Measurements from ENCODE around the gene CXCL9. TPM values are rescaled to one million over a fixed set of nuclear protein-coding genes. Genes with fewer than 3 reads are reported as not detected.

CXCL9 gene
- total and polyA plus RNA-seq, 2 donors (not counting 1 experiment from before 2014, with no cell fraction given), result not detected

DNA sequence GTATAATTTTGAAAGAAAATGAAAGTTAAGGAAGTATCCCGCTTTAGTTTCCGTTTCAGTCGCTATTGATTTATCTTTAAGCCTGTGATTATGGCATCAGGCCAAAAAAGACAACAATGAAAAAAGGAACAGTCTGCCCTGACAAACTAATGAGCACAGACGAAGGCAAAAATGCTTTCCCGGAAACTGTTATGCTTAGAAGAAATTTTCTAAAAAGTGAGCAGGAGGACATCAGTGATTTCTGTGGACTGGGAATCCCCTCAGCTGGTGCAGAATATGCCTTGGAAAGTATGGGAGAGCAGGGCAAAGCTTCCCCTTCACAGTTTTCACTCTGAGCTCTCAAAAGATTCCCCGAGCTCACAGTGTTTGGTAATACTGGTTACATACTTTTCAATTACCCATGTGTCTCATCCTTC is 21.0 kb upstream of the CXCL9 start:
- ChIA-PET CTCF (no interaction called here), POLR2A (no interaction called here)
- intact Hi-C loops (cut with micrococcal nuclease), result no loop called here
- Histone ChIP-seq H3K27ac (ENCODE audit: low read length in 2 of 2) (no peak overlapping the region), H3K79me2 (ENCODE audit: control insufficient read depth, insufficient read depth, low read length) (no peaks in the 10 kb centered on the region), H3K9me3 (ENCODE audit: control extremely low read depth in 1 of 3, control insufficient read depth in 2 of 3, insufficient read depth in 1 of 3, low read length in 2 of 3) (no peaks in the 10 kb centered on the region), H3K36me3 (replicated peaks in 1 of 2; ENCODE audit: control extremely low read depth in 1 of 2, control insufficient read depth in 1 of 2, extremely low read depth in 1 of 2, insufficient read depth in 2 of 2, low read length in 1 of 2) (no peaks in the 10 kb centered on the region), H3K4me2 (replicated peaks; ENCODE audit: low read depth, low read length, poor library complexity, severe bottlenecking) (peak overlapping the region; percentile 44), H3K27me3 (replicated peaks in 1 of 4; ENCODE audit: control extremely low read depth in 1 of 4, control insufficient read depth in 3 of 4, insufficient read depth in 4 of 4, low read length in 3 of 4) (no peaks in the 10 kb centered on the region), H2AFZ (ENCODE audit: insufficient read depth, low read depth, low read length, poor library complexity, severe bottlenecking) (peak overlapping the region; percentile 63), H3K9ac (ENCODE audit: low read length) (peak overlapping the region; percentile 34), H4K20me1 (ENCODE audit: control insufficient read depth, insufficient read depth, low read length, poor library complexity, severe bottlenecking) (no peaks in the 10 kb centered on the region), H3K4me1 (ENCODE audit: control insufficient read depth in 2 of 2, insufficient read depth in 2 of 2, low read length in 2 of 2) (peaks cover 17 to 20% of the 10 kb centered on the region in 2 donors), H3K4me3 (ENCODE audit: control extremely low read depth in 1 of 5, extremely low read depth in 1 of 5, insufficient read depth in 1 of 5, low read depth in 2 of 5, low read length in 4 of 5) (peak overlapping the region in 3 of 5 experiments; percentile 5 to 16 (median 6))
- peak; percentile 40 for DNase-seq
- 2% methylated on average over 4 of the region's 6 CpGs for WGBS (ENCODE audit: insufficient coverage)
- no peaks in the 10 kb centered on the region for H3K27me3 Mint-ChIP-seq
- no peak for ATAC-seq (ENCODE audit: low read depth)
- no peak overlapping the region for H3K27ac Mint-ChIP-seq
- H3K9me3 Mint-ChIP-seq (ENCODE audit: insufficient read depth), result no peaks in the 10 kb centered on the region
- TF ChIP-seq EZH2 (IDR thresholded peaks at IDR 0.05; ENCODE audit: borderline replicate concordance, insufficient read depth, low read depth, low read length, poor library complexity, severe bottlenecking), result no peak
- TF ChIP-seq, protein P1, sequence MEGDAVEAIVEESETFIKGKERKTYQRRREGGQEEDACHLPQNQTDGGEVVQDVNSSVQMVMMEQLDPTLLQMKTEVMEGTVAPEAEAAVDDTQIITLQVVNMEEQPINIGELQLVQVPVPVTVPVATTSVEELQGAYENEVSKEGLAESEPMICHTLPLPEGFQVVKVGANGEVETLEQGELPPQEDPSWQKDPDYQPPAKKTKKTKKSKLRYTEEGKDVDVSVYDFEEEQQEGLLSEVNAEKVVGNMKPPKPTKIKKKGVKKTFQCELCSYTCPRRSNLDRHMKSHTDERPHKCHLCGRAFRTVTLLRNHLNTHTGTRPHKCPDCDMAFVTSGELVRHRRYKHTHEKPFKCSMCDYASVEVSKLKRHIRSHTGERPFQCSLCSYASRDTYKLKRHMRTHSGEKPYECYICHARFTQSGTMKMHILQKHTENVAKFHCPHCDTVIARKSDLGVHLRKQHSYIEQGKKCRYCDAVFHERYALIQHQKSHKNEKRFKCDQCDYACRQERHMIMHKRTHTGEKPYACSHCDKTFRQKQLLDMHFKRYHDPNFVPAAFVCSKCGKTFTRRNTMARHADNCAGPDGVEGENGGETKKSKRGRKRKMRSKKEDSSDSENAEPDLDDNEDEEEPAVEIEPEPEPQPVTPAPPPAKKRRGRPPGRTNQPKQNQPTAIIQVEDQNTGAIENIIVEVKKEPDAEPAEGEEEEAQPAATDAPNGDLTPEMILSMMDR (IDR thresholded peaks at IDR 0.05), result no peak
- H3K4me1 Mint-ChIP-seq, result peaks cover 24% of the 10 kb centered on the region
- H3K4me3 Mint-ChIP-seq, result peak overlapping the region; percentile 30

DNA sequence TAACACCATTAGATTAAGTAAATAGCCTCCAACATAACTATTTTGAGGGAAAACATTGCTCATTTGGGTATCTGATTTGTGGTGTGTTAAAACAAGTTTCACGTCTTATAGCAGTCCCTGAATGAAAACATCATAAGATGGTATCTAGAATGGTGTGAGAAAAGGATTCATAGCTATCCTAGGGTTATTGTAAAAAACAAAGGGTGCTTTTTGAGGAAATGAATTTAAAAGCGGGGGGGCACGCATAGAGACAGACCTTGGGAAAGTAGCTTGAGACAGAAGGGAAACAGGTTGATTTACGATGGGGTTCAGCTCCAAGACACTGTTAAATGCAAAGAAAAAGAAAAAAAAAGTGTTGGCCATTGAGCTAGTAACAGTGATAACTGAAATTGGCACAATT is 16.8 kb upstream of the CXCL9 start:
- CTCF ChIA-PET, result interaction anchor here (1.0 to 1.3 kb wide), 2 partner anchors 27 to 66 kb away, joined by 3 to 4 read pairs; no protein-coding TSS in a partner anchor
- H3K36me3 ChIP-seq (replicated peaks in 1 of 2; ENCODE audit: control extremely low read depth in 1 of 2, control insufficient read depth in 1 of 2, extremely low read depth in 1 of 2, insufficient read depth in 2 of 2, low read length in 1 of 2), result no peaks in the 10 kb centered on the region
- H3K27ac ChIP-seq (ENCODE audit: low read length in 2 of 2), result no peak overlapping the region
- H2AFZ ChIP-seq (ENCODE audit: insufficient read depth, low read depth, low read length, poor library complexity, severe bottlenecking), result peak overlapping the region; percentile 13
- H3K4me3 ChIP-seq (ENCODE audit: control extremely low read depth in 1 of 5, extremely low read depth in 1 of 5, insufficient read depth in 1 of 5, low read depth in 2 of 5, low read length in 4 of 5), result no peak overlapping the region
- peak overlapping the region; percentile 54 for H3K4me2 ChIP-seq (replicated peaks; ENCODE audit: low read depth, low read length, poor library complexity, severe bottlenecking)
- peaks cover 37% of the 10 kb centered on the region for H3K4me1 Mint-ChIP-seq
- WGBS (ENCODE audit: insufficient coverage), result 24% methylated on average over 4 of the region's 4 CpGs
- no peaks in the 10 kb centered on the region for H3K79me2 ChIP-seq (ENCODE audit: control insufficient read depth, insufficient read depth, low read length)
- peaks cover 2% of the 10 kb centered on the region for H3K9me3 Mint-ChIP-seq (ENCODE audit: insufficient read depth)
- intact Hi-C loops (cut with micrococcal nuclease), result loop anchor here (5.0 kb wide), 1 partner anchor 33 kb away; no protein-coding TSS in a partner anchor
- ATAC-seq (ENCODE audit: low read depth) (no peak), DNase-seq (no peak)
- H3K27me3 ChIP-seq (replicated peaks in 1 of 4; ENCODE audit: control extremely low read depth in 1 of 4, control insufficient read depth in 3 of 4, insufficient read depth in 4 of 4, low read length in 3 of 4), result no peaks in the 10 kb centered on the region
- H3K27me3 Mint-ChIP-seq, result no peaks in the 10 kb centered on the region
- POLR2A ChIA-PET, result no interaction called here
- peak overlapping the region; percentile 10 for H3K9ac ChIP-seq (ENCODE audit: low read length)
- TF ChIP-seq, protein P1 (IDR thresholded peaks at IDR 0.05), result no peak
- no peak for TF ChIP-seq EZH2 (IDR thresholded peaks at IDR 0.05; ENCODE audit: borderline replicate concordance, insufficient read depth, low read depth, low read length, poor library complexity, severe bottlenecking)
- no peak overlapping the region for H3K27ac Mint-ChIP-seq
- H3K4me3 Mint-ChIP-seq, result peak overlapping the region; percentile 52
- no peaks in the 10 kb centered on the region for H3K9me3 ChIP-seq (ENCODE audit: control extremely low read depth in 1 of 3, control insufficient read depth in 2 of 3, insufficient read depth in 1 of 3, low read length in 2 of 3)
- no peaks in the 10 kb centered on the region for H4K20me1 ChIP-seq (ENCODE audit: control insufficient read depth, insufficient read depth, low read length, poor library complexity, severe bottlenecking)
- H3K4me1 ChIP-seq (ENCODE audit: control insufficient read depth in 2 of 2, insufficient read depth in 2 of 2, low read length in 2 of 2), result peaks cover 19 to 28% of the 10 kb centered on the region in 2 donors

All from B cell (primary cell).